MM.1S (cell line): ENCODE results near the gene MSH5.

Experiments
- CTCF ChIP-seq: fragments of 300-600 bp; sonication (generic); IDR thresholded peaks from 2 replicates; pipeline ENCODE4 v1.5.1; 2016; ENCODE audit warnings: antibody characterized with exemption, low read length, mixed read lengths
- EZH2 ChIP-seq: fragments of 300-600 bp; sonication (generic); optimal IDR thresholded peaks from 2 replicates; pipeline ENCODE3; 2017; ENCODE audit warnings: low read depth, mild to moderate bottlenecking, antibody characterized with exemption, low read length, mixed read lengths

GRCh38 chr6:31721351-31722020, 18.3 kb upstream of the MSH5 start, which contains the start of gene LY6G6C:
- TF ChIP-seq CTCF (no peak), EZH2 (no peak)
